GM18873 (cell line): ENCODE results near the gene PTGR2.
"Not testable (repeated sequence)": the region's sequence is repeated elsewhere in the genome, so short reads cannot be mapped to it uniquely, and the experiment has no call there.

Source experiments
- ATAC-seq: cut with Tn5 transposase; IDR thresholded peaks from one replicate; pipeline ENCODE4 v1.9.1; 2021; ENCODE audit warnings: mild to moderate bottlenecking, moderate library complexity, moderate number of reproducible peaks; ENCODE audit not compliant: unreplicated experiment, low FRiP score

The PTGR2 gene

GRCh38 chr14:73879027-73879426 lies 27.4 kb downstream of the PTGR2 start:
- no peak for ATAC-seq

GRCh38 chr14:73884438-73885190 lies 33.0 kb downstream of the PTGR2 start:
- ATAC-seq: no peak

- peak; percentile 77 for ATAC-seq
These were observed 35.1 kb downstream of the PTGR2 start, which contains the start of gene ZNF410 for GRCh38 chr14:73886449-73887317. Gene ZNF410 (plus strand): TSS chr14:73886859. CDS start chr14:73892176, 5,317 bp downstream.

- no peak for ATAC-seq
These were observed 35.6 kb downstream of the PTGR2 start for GRCh38 chr14:73887318-73887616.

- no peak for ATAC-seq
These were observed 36.2 kb downstream of the PTGR2 start for GRCh38 chr14:73887694-73888459.

- ATAC-seq: no peak
These were observed 36.8 kb downstream of the PTGR2 start for GRCh38 chr14:73888460-73888725.

GRCh38 chr14:73888971-73889370 lies 37.3 kb downstream of the PTGR2 start:
- ATAC-seq: no peak

- ATAC-seq: no peak
These were observed 37.7 kb downstream of the PTGR2 start for GRCh38 chr14:73889376-73889775.

- ATAC-seq: not testable (repeated sequence)
These were observed 42.6 kb downstream of the PTGR2 start for GRCh38 chr14:73894180-73894687.

- no peak for ATAC-seq
These were observed 44.3 kb downstream of the PTGR2 start for GRCh38 chr14:73895939-73896338.

- ATAC-seq: no peak
These were observed 44.9 kb downstream of the PTGR2 start for GRCh38 chr14:73896521-73896920.

GRCh38 chr14:73903028-73903427 lies 51.4 kb downstream of the PTGR2 start:
- no peak for ATAC-seq

GRCh38 chr14:73909681-73910080 lies 58.0 kb downstream of the PTGR2 start:
- no peak for ATAC-seq

- no peak for ATAC-seq
These were observed 61.6 kb downstream of the PTGR2 start for GRCh38 chr14:73913256-73913655.

- no peak for ATAC-seq
These were observed 64.7 kb downstream of the PTGR2 start for GRCh38 chr14:73916324-73916723.

GRCh38 chr14:73919457-73919856 lies 67.8 kb downstream of the PTGR2 start:
- ATAC-seq: not testable (repeated sequence)

GRCh38 chr14:73924337-73924736 lies 72.7 kb downstream of the PTGR2 start:
- no peak for ATAC-seq
